Mucosa of rectum (tissue), 2 donors: ENCODE data around the gene TNIP2.

ENCODE experiments used
- H3K27ac ChIP-seq, 2 donors: one replicate each; pipeline ENCODE4 v1.7.0; 2013; ENCODE audit warnings: inconsistent platforms in 2 of 2, low read depth in 2 of 2, low read length in 2 of 2
- H3K27me3 ChIP-seq, 2 donors: one replicate each; pipeline ENCODE4 v1.7.0; 2013; ENCODE audit warnings: low read length in 2 of 2; ENCODE audit not compliant: control insufficient read depth in 2 of 2, insufficient read depth in 2 of 2
- H3K36me3 ChIP-seq, 2 donors: one replicate each; pipeline ENCODE4 v1.7.0; 2013; ENCODE audit warnings: low read length in 2 of 2; ENCODE audit not compliant: control insufficient read depth in 2 of 2, insufficient read depth in 2 of 2
- H3K4me1 ChIP-seq, 2 donors: one replicate each; pipeline ENCODE4 v1.7.0; 2013; ENCODE audit warnings: low read length in 2 of 2, mild to moderate bottlenecking in 1 of 2; ENCODE audit not compliant: control insufficient read depth in 2 of 2, insufficient read depth in 2 of 2
- H3K4me3 ChIP-seq, 2 donors: one replicate each; pipeline ENCODE4 v1.7.0; 2013; ENCODE audit warnings: low read length in 2 of 2
- H3K9ac ChIP-seq, 2 donors: one replicate each; pipeline ENCODE4 v1.7.0; 2013; ENCODE audit warnings: low read length in 2 of 2, low read depth in 1 of 2, mild to moderate bottlenecking in 1 of 2
- H3K9me3 ChIP-seq, 2 donors: one replicate each; pipeline ENCODE4 v1.7.0; 2013; ENCODE audit warnings: low read length in 2 of 2; ENCODE audit not compliant: control insufficient read depth in 2 of 2
- donor health status: healthy.
- donor health status: Normal muscosa, but diverticular disease.

Gene TNIP2

GRCh38 chr4:2755821-2756690 is at the start of gene TNIP2:
TNIP2 (minus strand) TSS chr4:2756336; CDS start chr4:2756289, 47 bp downstream.
- no peaks in the 10 kb centered on the region for H3K27me3 ChIP-seq
- H3K9ac ChIP-seq, result peak within 1 kb of the TSS; percentile 74 to 94
- peak within 1 kb of the TSS; percentile 93 to 96 for H3K27ac ChIP-seq
- H3K36me3 ChIP-seq, result peaks cover 0 to 3% of the 10 kb centered on the region in 2 donors
- peaks cover 35 to 41% of the 10 kb centered on the region in 2 donors for H3K4me1 ChIP-seq
- no peaks in the 10 kb centered on the region for H3K9me3 ChIP-seq
- H3K4me3 ChIP-seq, result peak within 1 kb of the TSS; percentile 73 to 90

- Histone ChIP-seq H3K27ac (peak overlapping the region; percentile 89 to 92), H3K9me3 (no peaks in the 10 kb centered on the region), H3K27me3 (no peaks in the 10 kb centered on the region), H3K4me3 (peak overlapping the region in 1 of 2 donors; percentile 32), H3K9ac (peak overlapping the region in 1 of 2 donors; percentile 56), H3K4me1 (peaks cover 59 to 83% of the 10 kb centered on the region in 2 donors), H3K36me3 (no peaks in the 10 kb centered on the region)
Measured at GRCh38 chr4:2804973-2805501, 48.9 kb upstream of the TNIP2 start.

GRCh38 chr4:2804449-2804972 is 48.4 kb upstream of the TNIP2 start:
- Histone ChIP-seq H3K4me3 (no peak overlapping the region), H3K4me1 (peaks cover 61 to 81% of the 10 kb centered on the region in 2 donors), H3K27ac (peak overlapping the region; percentile 58 to 70), H3K27me3 (no peaks in the 10 kb centered on the region), H3K9me3 (no peaks in the 10 kb centered on the region), H3K9ac (peak overlapping the region in 1 of 2 donors; percentile 56), H3K36me3 (no peaks in the 10 kb centered on the region)

GRCh38 chr4:2803624-2804448 is 47.7 kb upstream of the TNIP2 start:
- peak overlapping the region in 1 of 2 donors; percentile 56 for H3K9ac ChIP-seq
- no peak overlapping the region for H3K4me3 ChIP-seq
- no peaks in the 10 kb centered on the region for H3K9me3 ChIP-seq
- H3K27ac ChIP-seq, result peak overlapping the region; percentile 68 to 70
- H3K27me3 ChIP-seq, result no peaks in the 10 kb centered on the region
- H3K4me1 ChIP-seq, result peaks cover 65 to 84% of the 10 kb centered on the region in 2 donors
- H3K36me3 ChIP-seq, result no peaks in the 10 kb centered on the region

GRCh38 chr4:2802618-2803531 is 46.7 kb upstream of the TNIP2 start:
- Histone ChIP-seq H3K4me1 (peaks cover 70 to 91% of the 10 kb centered on the region in 2 donors), H3K36me3 (no peaks in the 10 kb centered on the region), H3K27me3 (no peaks in the 10 kb centered on the region), H3K9ac (peak overlapping the region in 1 of 2 donors; percentile 56), H3K4me3 (no peak overlapping the region), H3K9me3 (no peaks in the 10 kb centered on the region), H3K27ac (peak overlapping the region; percentile 59 to 68)

- Histone ChIP-seq H3K27me3 (no peaks in the 10 kb centered on the region), H3K9me3 (no peaks in the 10 kb centered on the region), H3K36me3 (no peaks in the 10 kb centered on the region), H3K4me1 (peaks cover 70 to 91% of the 10 kb centered on the region in 2 donors), H3K4me3 (peak overlapping the region in 1 of 2 donors; percentile 31), H3K27ac (peak overlapping the region; percentile 83 to 90), H3K9ac (peak overlapping the region; percentile 5 to 60)
Measured at GRCh38 chr4:2800691-2801596, 44.8 kb upstream of the TNIP2 start.

GRCh38 chr4:2799971-2800690 is 44.0 kb upstream of the TNIP2 start:
- Histone ChIP-seq H3K9me3 (no peaks in the 10 kb centered on the region), H3K27me3 (no peaks in the 10 kb centered on the region), H3K27ac (peak overlapping the region; percentile 83 to 90), H3K4me1 (peaks cover 71 to 91% of the 10 kb centered on the region in 2 donors), H3K4me3 (peak overlapping the region; percentile 14 to 31), H3K9ac (peak overlapping the region; percentile 5 to 60), H3K36me3 (no peaks in the 10 kb centered on the region)

- H3K27ac ChIP-seq, result peak overlapping the region; percentile 83 to 90
- peak overlapping the region in 1 of 2 donors; percentile 73 for H3K9ac ChIP-seq
Measured at GRCh38 chr4:2799224-2799911, 43.2 kb upstream of the TNIP2 start.

More at GRCh38 chr4:2799224-2799911, 43.2 kb upstream of the TNIP2 start:
- H3K36me3 ChIP-seq, result no peaks in the 10 kb centered on the region
- no peaks in the 10 kb centered on the region for H3K9me3 ChIP-seq
- no peaks in the 10 kb centered on the region for H3K27me3 ChIP-seq
- H3K4me1 ChIP-seq, result peaks cover 71 to 91% of the 10 kb centered on the region in 2 donors
- peak overlapping the region; percentile 14 to 48 for H3K4me3 ChIP-seq
